HG02759 (cell line): Measurements from ENCODE around the gene TYW3.
A peak's percentile ranks its signal among the peaks of the same experiment; 100 is the strongest.

Source experiments
- ATAC-seq: cut with Tn5 transposase; IDR thresholded peaks from one replicate; pipeline ENCODE4 v1.9.1; 2021; ENCODE audit warnings: mild to moderate bottlenecking, moderate library complexity; ENCODE audit not compliant: unreplicated experiment

The TYW3 gene

GRCh38 chr1:74780594-74780993 lies 47.6 kb downstream of the TYW3 start:
- ATAC-seq = no peak

- ATAC-seq = no peak
These were observed 53.0 kb downstream of the TYW3 start for GRCh38 chr1:74785944-74786343.

GRCh38 chr1:74790453-74790852 lies 57.5 kb downstream of the TYW3 start:
- no peak for ATAC-seq

GRCh38 chr1:74791491-74791890 lies 58.5 kb downstream of the TYW3 start:
- no peak for ATAC-seq

- no peak for ATAC-seq
These were observed 66.2 kb downstream of the TYW3 start for GRCh38 chr1:74799119-74799657.

GRCh38 chr1:74811436-74812179 lies 78.7 kb downstream of the TYW3 start:
- peak; percentile 69 for ATAC-seq

GRCh38 chr1:74812180-74812541 lies 79.2 kb downstream of the TYW3 start:
- peak; percentile 90 for ATAC-seq
